ENCODE data around the gene GFAP. TPM values are rescaled to one million over a fixed set of nuclear protein-coding genes. Genes with fewer than 3 reads are reported as not detected.

The GFAP gene
- total RNA-seq, 1 experiment from 2014 or later, result 5.0 TPM

DNA sequence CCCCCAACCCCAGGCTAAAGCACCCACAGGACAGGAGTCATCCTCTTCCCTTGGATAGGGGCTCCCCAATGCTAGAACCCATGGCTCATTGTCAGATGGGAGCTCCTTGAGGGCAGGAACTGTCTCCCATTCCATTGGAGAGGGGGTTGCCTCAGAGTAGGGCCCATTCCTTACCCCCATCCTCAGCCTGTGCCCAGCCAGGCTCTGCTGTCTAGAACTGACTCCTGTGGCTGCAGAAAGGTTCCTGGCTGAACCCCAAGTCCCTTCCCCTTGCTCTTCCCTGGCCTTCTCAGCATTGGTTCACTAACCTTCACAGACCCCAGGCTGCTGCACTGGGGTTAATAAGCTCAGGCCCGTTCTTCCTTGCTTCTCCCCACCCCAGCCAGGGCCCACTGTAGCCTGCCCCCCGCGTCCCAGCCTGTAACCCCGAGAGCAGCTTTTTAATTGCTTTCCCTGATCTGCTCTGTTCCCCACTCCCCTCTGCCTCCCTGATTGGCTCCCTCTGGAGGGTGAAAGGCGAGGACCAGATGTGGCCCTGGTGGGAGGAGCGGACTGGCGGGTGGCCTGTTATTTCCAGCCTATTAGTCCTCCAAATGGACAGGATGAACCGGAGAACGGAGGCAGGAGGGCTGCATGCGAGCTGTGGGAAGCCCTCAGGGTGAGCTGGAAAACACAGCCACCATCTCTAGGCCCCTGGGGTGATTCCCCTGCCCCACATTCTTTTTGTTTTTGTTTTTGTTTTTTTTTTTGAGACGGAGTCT, 6.0 kb upstream of the GFAP start:
- no peaks in the 10 kb centered on the region; the same call in 1 of the 2 replicates for H3K27me3 ChIP-seq
- H3K4me3 ChIP-seq, result no peak overlapping the region
- H3K9me3 ChIP-seq, result no peaks in the 10 kb centered on the region
- H3K36me3 ChIP-seq, result peaks cover 9% of the 10 kb centered on the region
- DNase-seq, result no peak

DNA sequence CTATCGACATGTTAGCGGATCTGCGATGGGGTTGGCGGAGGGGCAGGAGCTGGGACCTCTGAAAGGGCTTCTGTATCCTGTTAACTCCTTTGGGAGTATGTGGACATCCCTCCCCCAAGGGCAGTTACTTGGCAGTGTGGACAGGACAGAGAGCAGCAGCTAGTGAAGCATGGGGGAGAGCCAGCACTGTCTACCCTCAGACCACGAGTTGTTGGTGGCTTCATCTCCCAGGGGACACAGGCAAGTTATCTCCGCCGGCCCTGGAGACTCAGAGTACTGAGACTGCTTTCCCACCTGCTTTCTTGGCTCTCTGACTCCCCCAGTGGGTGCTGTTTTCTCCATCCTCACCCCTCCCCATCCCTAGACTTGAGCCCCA, 5.3 kb upstream of the GFAP start:
- H3K9me3 ChIP-seq, result no peaks in the 10 kb centered on the region
- DNase-seq, result no peak
- no peaks in the 10 kb centered on the region; the same call in 1 of the 2 replicates for H3K27me3 ChIP-seq
- H3K4me3 ChIP-seq, result no peak overlapping the region
- peaks cover 1% of the 10 kb centered on the region; the same call in 1 of the 2 replicates for H3K36me3 ChIP-seq

DNA sequence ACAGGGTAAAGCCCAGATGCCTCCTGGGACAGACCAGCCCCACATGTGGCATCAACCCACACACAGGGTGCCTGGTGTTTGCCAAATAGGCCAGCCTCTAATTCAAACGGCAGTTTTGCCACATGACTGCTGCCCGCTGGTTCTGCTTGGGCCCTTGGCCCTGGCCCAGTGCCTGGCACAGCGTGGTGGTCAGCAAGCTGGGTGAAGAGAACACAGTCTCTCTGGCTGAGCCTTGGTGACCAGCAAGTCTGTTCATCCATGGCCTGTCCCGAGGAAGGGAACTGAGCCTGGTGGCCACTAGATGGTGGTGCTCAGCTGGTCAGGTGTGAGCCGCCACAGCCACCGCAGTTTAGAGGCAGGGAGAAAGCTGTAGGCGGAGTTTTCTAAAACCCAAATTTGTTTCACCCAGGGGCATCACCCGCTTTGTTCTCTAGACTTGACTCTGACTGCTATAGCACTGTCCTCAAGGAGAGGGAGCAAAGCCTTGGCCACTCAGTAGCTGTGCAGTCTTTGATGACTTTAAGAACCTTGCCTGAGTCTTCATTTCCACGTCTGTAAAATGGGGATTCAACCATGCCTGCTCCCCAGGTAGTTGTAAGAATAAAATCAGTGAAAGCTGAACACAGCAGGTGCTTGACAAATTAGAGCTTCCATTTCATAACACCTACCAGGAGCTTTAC, 4.7 kb upstream of the GFAP start:
- peak; percentile 79 for DNase-seq

DNA sequence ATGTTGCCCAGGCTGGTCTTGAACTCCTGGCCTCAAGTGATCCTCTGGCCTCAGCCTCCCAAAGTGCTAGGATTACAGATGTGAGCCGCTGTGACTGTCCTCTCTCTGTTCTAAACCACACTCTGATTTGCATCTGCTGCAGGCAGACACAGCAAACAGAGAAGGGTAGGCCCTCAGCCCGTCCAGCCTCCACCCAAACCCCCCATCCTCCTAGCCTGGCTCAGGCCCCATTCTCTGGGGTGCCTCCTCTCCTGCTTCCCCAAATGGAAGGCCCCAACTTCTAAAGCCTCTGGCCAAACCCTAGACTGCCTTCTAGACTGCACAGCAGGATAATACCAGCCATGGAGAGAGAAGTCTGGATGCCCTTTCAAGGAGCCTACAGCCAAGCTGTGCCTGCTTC, 4.1 kb upstream of the GFAP start:
- no peak for DNase-seq
- H3K4me3 ChIP-seq, result no peak overlapping the region
- no peaks in the 10 kb centered on the region for H3K36me3 ChIP-seq
- no peaks in the 10 kb centered on the region for H3K9me3 ChIP-seq
- no peaks in the 10 kb centered on the region; the same call in 1 of the 2 replicates for H3K27me3 ChIP-seq

More for the DNA sequence above, 4.7 kb upstream of the GFAP start:
- H3K9me3 ChIP-seq, result no peaks in the 10 kb centered on the region
- no peak overlapping the region for H3K4me3 ChIP-seq
- no peaks in the 10 kb centered on the region; the same call in 1 of the 2 replicates for H3K27me3 ChIP-seq
- H3K36me3 ChIP-seq, result no peaks in the 10 kb centered on the region

DNA sequence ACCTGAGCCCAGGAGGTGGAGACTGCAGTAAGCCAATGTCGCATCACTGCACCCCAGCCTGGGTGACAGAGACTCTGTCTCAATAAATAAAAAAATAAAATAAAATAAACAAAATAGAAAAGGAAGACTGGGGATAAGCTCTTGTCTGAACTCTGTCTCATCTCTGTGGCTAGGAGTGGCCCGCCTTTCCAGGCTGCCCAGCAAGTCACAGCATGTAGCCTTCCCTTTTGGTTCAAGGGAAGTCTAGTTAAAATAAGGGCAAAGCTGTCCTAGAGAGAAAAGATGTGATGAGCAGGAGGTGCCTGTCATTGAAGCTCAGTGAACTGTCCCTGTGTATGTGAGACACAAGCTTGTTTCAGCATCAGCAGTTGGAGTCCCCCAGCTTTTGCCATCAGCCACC, 2.7 kb upstream of the GFAP start:
- H3K27me3 ChIP-seq, result no peaks in the 10 kb centered on the region
- H3K9me3 ChIP-seq, result no peaks in the 10 kb centered on the region
- H3K4me3 ChIP-seq, result no peak overlapping the region
- DNase-seq, result no peak
- no peaks in the 10 kb centered on the region for H3K36me3 ChIP-seq

DNA sequence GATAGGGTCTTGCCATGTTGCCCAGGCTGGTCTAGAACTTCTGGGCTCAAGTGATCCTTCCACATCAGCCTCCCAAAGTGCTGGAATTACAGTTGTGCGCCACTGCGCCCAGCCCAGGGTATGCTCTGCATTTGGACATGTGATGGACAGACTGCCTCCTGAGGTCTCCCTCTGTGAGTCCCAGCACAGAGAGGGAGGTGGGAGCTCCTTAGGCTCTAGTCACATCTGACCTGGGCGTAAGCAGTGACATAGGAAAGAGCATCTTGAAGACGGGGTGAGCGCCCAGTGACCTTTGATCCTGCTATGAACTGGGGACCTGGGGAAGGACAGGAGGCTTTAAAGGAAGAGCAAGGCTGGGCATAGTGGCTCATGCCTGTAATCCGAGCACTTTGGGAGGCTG, 2.2 kb upstream of the GFAP start:
- no peak overlapping the region for H3K4me3 ChIP-seq
- no peak for DNase-seq

DNA sequence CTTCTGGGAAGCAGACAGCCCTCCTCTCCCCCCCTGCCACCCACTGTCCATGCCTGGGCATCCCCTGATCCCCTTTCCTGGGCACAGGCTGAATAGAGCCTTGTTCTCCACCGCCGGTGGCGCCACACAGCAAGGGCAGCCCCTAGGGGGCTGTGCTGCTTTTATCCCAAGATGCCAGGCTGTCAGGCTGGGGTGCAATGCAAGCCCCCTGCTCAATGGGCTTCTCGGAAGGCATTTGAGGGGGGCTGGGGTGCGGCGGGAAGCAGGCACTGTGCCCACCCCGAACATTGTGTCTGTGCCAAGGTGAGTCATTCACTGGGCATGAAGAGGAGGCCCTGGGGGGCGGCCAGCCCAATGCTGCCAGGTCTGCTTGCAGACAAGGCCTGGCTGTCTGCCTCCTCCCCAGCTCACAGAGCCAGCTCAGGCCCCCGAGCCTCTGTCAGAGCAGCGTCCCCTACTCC, 1.5 kb upstream of the GFAP start:
- Histone ChIP-seq H3K36me3 (no peaks in the 10 kb centered on the region), H3K27me3 (no peaks in the 10 kb centered on the region), H3K4me3 (no peak overlapping the region), H3K9me3 (no peaks in the 10 kb centered on the region)
- DNase-seq, result peak; percentile 88

More for the DNA sequence above, 2.2 kb upstream of the GFAP start:
- Histone ChIP-seq H3K9me3 (no peaks in the 10 kb centered on the region), H3K36me3 (no peaks in the 10 kb centered on the region), H3K27me3 (no peaks in the 10 kb centered on the region)

DNA sequence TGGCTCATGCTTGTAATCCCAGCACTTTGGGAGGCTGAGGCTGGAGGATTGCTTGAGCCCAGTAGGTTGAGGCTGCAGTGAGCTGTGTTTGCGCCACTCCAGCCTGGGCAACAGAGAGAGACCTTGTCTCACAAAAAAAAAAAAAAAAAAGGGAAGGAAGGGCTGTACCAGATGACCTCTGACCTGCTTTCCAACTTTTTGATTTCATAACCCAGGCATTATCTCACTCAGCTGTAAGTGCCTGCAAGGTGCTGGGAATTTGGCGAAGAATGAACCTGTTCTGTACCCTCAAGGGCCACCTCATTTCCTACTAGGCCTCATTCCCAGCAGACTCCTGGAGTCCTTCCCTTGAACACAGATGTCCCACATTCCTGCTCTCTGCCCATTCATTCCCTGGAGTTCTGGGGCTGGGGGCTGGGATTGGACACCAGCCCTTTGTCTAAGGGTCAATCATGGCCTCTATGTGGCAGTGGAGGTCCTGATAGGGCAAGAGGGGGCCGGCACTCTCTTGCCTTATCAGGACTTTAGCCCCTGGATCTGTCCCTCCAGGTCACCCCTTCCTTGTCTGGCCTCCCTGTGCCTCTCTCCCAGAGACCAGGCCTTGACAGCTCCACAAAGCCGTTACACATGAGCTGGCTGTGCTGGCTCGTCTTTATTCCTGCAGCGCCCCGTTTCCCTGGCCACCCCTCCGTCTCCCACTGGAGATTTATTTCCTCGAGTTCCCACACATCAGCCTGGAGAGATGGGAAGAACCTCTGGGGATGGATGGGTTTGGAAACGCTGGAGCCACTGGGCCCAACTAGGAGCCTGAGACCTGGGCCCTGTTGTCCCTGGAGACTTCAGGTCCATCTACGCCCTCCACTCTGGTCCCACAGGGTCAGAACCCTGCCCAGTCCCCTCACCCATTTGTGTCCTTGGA, 821 bp upstream of the GFAP start:
- Histone ChIP-seq H3K36me3 (no peaks in the 10 kb centered on the region), H3K4me3 (no peak overlapping the region), H3K27me3 (no peaks in the 10 kb centered on the region), H3K9me3 (no peaks in the 10 kb centered on the region)
- DNase-seq, result peak; percentile 68

DNA sequence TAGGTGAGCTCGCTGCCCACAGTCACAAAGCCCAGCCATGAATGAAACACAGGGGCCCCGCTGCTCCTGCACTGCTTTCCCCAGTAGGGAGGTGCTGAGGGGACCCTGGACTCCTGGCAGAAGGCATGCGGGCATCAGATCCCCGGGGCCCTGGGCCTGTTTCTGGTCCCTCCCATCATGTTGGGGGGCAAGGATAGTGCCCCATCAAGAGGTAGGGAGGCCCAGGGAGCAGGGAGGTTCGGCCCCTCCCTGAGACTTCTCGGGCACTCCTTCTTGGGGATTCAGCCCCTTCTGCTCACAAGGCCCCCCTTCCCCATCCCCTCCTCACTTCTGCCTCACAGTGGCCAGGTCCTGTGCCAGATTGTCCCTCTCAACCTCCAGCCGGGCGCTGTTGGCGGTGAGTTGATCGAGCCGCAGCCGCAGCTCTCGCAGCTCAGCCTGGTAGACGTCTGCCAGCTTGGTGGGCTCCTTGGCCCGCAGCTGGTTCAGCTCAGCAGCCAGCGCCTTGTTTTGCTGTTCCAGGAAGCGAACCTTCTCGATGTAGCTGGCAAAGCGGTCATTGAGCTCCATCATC, 515 bp downstream of the GFAP start:
- no peaks in the 10 kb centered on the region for H3K27me3 ChIP-seq
- no peaks in the 10 kb centered on the region for H3K9me3 ChIP-seq
- DNase-seq, result no peak
- no peak overlapping the region for H3K4me3 ChIP-seq
- no peaks in the 10 kb centered on the region for H3K36me3 ChIP-seq

DNA sequence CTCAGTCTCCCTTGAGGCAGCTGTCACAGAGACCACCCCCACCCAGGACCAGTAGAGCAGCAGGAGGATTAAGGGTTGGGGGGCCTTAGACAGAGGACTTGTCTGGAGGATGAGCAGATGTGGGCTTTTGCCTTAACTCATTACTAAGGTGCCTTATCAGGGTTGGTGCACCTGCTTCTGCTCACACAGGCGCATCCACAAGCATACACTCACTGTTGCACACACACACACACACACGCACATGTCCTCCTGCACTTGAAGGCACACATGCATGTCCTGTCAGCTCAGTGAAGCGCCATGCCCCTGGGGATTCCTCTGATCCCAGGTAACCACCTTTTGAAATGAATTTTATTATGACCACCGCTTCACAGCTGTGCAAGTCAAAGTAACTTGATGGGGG, 1.2 kb downstream of the GFAP start:
- no peak for DNase-seq
- Histone ChIP-seq H3K4me3 (no peak overlapping the region), H3K9me3 (no peaks in the 10 kb centered on the region), H3K27me3 (no peaks in the 10 kb centered on the region), H3K36me3 (no peaks in the 10 kb centered on the region)

DNA sequence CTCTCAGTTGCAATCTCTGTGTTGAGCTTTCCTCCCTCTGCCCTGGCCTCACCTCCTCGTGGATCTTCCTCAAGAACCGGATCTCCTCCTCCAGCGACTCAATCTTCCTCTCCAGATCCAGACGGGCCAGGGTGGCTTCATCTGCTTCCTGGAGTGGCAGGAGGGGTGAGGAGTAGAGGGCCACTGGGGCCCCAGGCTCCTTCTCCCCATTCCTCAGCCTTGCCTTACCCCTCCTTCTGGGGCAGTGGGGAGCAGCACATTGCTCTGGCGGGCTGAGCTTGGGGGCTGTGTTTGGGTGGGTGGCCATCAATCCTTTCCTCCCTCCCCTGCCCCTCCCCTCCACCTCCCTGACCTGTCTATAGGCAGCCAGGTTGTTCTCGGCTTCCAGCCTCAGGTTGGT, 1.6 kb downstream of the GFAP start:
- no peaks in the 10 kb centered on the region for H3K9me3 ChIP-seq
- H3K36me3 ChIP-seq, result no peaks in the 10 kb centered on the region
- DNase-seq, result no peak

DNA sequence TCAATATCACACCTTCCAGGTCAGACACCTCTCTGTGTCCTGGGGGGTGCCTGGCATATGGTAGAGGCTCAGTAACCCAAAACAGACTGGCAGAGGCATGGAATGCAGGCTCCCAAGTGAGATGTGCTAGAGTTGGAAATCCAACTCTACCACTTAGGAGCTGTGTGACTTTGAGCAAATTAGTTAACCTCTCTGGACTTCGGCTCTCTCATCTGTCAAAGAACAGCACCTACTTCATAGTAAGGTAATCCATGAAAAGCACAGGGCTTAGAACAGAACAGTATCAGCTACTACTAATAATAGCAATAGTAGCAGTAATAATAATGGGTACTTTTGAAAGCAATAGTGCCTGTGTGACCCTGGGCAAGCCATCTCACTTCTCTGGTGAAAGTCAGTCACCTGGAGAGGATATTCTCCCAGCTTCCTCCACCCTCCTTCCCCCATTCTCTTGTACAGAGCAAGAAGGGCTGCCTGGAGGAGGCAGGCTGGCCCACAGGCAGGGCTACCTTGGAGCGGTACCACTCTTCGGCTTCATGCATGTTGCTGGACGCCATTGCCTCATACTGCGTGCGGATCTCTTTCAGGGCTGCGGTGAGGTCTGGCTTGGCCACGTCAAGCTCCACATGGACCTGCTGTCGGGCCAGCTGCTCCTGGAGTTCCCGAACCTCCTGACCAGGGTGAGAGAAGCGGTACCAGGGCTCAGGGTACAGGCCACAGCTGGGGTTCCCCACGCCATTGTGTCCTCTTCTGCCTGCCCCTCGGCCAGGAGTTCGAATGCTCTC, 2.3 kb downstream of the GFAP start:
- Histone ChIP-seq H3K36me3 (no peaks in the 10 kb centered on the region), H3K4me3 (no peak overlapping the region), H3K9me3 (no peaks in the 10 kb centered on the region), H3K27me3 (no peaks in the 10 kb centered on the region)
- DNase-seq, result no peak

More for the DNA sequence above, 1.6 kb downstream of the GFAP start:
- Histone ChIP-seq H3K4me3 (no peak overlapping the region), H3K27me3 (no peaks in the 10 kb centered on the region)

DNA sequence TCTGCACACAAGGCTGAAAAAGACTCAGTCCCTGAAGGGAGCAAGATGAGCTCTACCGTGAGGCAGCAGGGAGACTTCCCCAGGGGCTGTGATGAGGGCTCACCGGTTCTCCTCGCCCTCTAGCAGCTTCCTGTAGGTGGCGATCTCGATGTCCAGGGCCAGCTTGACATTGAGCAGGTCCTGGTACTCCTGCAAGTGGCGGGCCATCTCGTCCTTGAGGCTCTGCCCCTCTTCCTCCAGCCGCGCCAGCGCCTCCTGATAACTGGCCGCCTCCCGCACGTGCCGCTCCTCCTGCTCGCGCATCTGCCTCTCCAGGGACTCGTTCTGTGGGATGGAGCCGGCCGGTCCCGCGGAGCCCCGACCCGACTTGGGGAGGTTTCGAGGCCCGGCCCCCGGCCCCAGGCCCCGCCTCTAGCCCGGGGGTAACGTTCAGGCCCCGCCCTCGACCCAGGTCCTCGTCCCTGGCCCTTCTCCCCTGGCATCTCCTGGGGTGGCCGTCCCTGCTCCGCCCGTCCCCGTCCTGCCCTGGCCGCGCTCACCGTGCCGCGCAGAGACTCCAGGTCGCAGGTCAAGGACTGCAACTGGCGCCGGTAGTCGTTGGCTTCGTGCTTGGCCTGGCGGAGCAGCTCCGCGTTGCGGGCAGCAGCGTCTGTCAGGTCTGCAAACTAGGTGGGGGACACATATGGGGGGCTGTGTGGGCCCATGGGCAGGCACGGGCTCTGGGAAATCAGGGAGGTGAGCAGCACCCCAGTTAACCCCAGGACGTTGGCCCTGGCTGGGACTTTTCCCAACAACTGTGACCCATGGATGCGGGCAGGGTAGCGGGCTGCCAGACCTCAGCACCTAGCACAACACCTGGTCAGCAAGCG, 3.9 kb downstream of the GFAP start:
- Histone ChIP-seq H3K9me3 (no peaks in the 10 kb centered on the region), H3K36me3 (no peaks in the 10 kb centered on the region), H3K27me3 (no peaks in the 10 kb centered on the region), H3K4me3 (no peak overlapping the region)
- peak; percentile 46 for DNase-seq

DNA sequence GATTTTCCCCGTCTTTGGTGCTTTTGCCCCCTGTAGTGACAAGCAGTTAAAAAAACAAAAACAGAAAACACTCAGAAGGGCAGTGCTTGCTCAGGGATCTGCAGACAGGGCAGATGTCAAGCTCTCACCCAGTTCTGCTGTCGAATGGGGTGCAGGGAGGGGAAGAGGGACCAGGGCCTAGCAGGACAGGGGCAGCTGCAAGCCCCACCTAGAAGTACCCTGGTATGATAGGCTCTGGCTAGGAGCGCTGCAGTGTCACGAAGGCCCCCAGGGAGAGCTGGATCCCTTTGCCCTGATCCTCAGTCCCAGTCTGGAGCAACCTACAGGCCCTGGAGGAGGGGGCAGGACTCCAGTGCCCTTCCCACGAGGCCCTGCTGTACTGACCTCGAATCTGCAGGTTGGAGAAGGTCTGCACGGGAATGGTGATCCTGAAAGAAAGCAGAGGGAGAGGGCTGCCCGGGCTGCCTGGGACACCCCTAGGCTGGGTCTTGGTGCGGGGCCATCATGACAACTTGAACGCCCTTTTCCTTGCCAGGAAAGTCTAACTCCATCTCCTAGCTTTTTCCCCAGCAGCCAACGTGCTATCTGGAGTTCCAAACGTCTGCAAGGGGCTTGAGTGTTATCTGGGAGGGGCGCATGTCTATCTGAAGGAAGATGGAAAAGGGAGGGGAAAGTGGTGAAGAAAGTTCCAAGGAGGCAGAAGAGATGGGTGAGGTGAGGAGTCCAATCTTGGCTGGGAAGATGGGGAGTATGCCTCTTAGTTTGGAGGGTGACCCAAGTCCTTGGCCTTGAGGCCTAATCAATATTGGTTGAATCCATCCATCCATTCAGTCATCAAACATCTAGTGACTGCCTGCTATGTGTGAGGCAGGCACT, 4.8 kb downstream of the GFAP start:
- no peak for DNase-seq
- H3K4me3 ChIP-seq, result no peak overlapping the region
- H3K36me3 ChIP-seq, result no peaks in the 10 kb centered on the region
- H3K27me3 ChIP-seq, result no peaks in the 10 kb centered on the region
- H3K9me3 ChIP-seq, result no peaks in the 10 kb centered on the region
